Body of pancreas (tissue), 4 donors: ENCODE data around the gene DCAKD.

ENCODE experiments used
- POLR2A ChIP-seq, 3 donors: fragments of 450-650 bp; IDR thresholded peaks; one replicate each; pipeline ENCODE4 v1.6.1; 2016; ENCODE audit warnings: antibody characterized with exemption in 3 of 3, mild to moderate bottlenecking in 2 of 3
- TF ChIP-seq, protein P1 (sequence below), 7 experiments: fragments of 450-650 bp in 4 of 7; fragments of 200-600 bp in 3 of 7; sonication (generic) in 3 of 7; IDR thresholded peaks; one replicate each; pipeline ENCODE4 v1.5.1; 2016 to 2019; ENCODE audit warnings: antibody characterized with exemption in 7 of 7

GRCh38 chr17:45016237-45016636 is 35.2 kb downstream of the DCAKD start:
- TF ChIP-seq, protein P1, sequence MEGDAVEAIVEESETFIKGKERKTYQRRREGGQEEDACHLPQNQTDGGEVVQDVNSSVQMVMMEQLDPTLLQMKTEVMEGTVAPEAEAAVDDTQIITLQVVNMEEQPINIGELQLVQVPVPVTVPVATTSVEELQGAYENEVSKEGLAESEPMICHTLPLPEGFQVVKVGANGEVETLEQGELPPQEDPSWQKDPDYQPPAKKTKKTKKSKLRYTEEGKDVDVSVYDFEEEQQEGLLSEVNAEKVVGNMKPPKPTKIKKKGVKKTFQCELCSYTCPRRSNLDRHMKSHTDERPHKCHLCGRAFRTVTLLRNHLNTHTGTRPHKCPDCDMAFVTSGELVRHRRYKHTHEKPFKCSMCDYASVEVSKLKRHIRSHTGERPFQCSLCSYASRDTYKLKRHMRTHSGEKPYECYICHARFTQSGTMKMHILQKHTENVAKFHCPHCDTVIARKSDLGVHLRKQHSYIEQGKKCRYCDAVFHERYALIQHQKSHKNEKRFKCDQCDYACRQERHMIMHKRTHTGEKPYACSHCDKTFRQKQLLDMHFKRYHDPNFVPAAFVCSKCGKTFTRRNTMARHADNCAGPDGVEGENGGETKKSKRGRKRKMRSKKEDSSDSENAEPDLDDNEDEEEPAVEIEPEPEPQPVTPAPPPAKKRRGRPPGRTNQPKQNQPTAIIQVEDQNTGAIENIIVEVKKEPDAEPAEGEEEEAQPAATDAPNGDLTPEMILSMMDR (IDR thresholded peaks at IDR 0.05) = no peak
- no peak for TF ChIP-seq POLR2A (IDR thresholded peaks at IDR 0.05)
